ENCODE measurements around the gene RTP2. TPM values are rescaled to one million over a fixed set of nuclear protein-coding genes. Genes with fewer than 3 reads are reported as not detected.

RTP2 gene
- total RNA-seq, 1 donor from 2014 or later: not detected

- Mint-ChIP-seq H3K4me1 (ENCODE audit: low read depth, unreplicated experiment) (peaks cover 9% of the 10 kb centered on the region), H3K36me3 (ENCODE audit: low read depth, unreplicated experiment) (no peaks in the 10 kb centered on the region), H3K27ac (ENCODE audit: unreplicated experiment) (no peak within 1 kb of the TSS), H3K9me3 (ENCODE audit: unreplicated experiment) (peaks cover 3% of the 10 kb centered on the region), H3K4me3 (ENCODE audit: unreplicated experiment) (no peak within 1 kb of the TSS), H3K27me3 (ENCODE audit: low read depth, unreplicated experiment) (peaks cover 47% of the 10 kb centered on the region)
- Histone ChIP-seq H3K9ac (ENCODE audit: low read length) (no peak within 1 kb of the TSS), H4K20me1 (ENCODE audit: insufficient read depth, low read length) (no peaks in the 10 kb centered on the region), H3K4me1 (ENCODE audit: insufficient read depth, low read length) (no peaks in the 10 kb centered on the region), H3K79me2 (ENCODE audit: insufficient read depth, low read length) (no peaks in the 10 kb centered on the region), H3K27ac (ENCODE audit: low read depth, low read length) (no peak within 1 kb of the TSS), H3K36me3 (ENCODE audit: insufficient read depth, low read length) (no peaks in the 10 kb centered on the region), H3K4me3 (ENCODE audit: insufficient read depth, low read depth, low read length) (no peak within 1 kb of the TSS), H3K9me3 (ENCODE audit: insufficient read depth, low read depth, low read length) (no peaks in the 10 kb centered on the region), H3K27me3 (ENCODE audit: insufficient read depth, low read length) (peaks cover 41% of the 10 kb centered on the region), H3K4me2 (ENCODE audit: low read length) (no peak within 1 kb of the TSS), H2AFZ (ENCODE audit: low read depth, low read length) (no peak within 1 kb of the TSS)
- TF ChIP-seq EZH2 (IDR thresholded peaks at IDR 0.05; ENCODE audit: insufficient read depth, low read length) (no peak), CTCF (IDR thresholded peaks at IDR 0.05; ENCODE audit: insufficient read depth, low read depth, low read length) (no peak)
- peak; percentile 38 for DNase-seq (ENCODE audit: low read depth)
- FAIRE-seq: no peak
Observed at GRCh38 chr3:187669675-187670504, 32.5 kb downstream of the RTP2 start, which contains the start of gene SST. TSS of gene SST (minus strand) at chr3:187670394. CDS start at chr3:187670291, 103 bp downstream.

GRCh38 chr3:187667526-187667925, 34.8 kb downstream of the RTP2 start:
- H3K9me3 Mint-ChIP-seq (ENCODE audit: unreplicated experiment): peaks cover 3% of the 10 kb centered on the region
- no peak overlapping the region for H3K4me3 Mint-ChIP-seq (ENCODE audit: unreplicated experiment)
- Histone ChIP-seq H3K4me3 (ENCODE audit: insufficient read depth, low read depth, low read length) (no peak overlapping the region), H3K4me1 (ENCODE audit: insufficient read depth, low read length) (no peaks in the 10 kb centered on the region), H3K4me2 (ENCODE audit: low read length) (no peak overlapping the region), H3K9ac (ENCODE audit: low read length) (no peak overlapping the region), H3K36me3 (ENCODE audit: insufficient read depth, low read length) (no peaks in the 10 kb centered on the region), H2AFZ (ENCODE audit: low read depth, low read length) (no peak overlapping the region), H3K79me2 (ENCODE audit: insufficient read depth, low read length) (no peaks in the 10 kb centered on the region), H3K27ac (ENCODE audit: low read depth, low read length) (no peak overlapping the region), H4K20me1 (ENCODE audit: insufficient read depth, low read length) (no peaks in the 10 kb centered on the region), H3K27me3 (ENCODE audit: insufficient read depth, low read length) (peaks cover 32% of the 10 kb centered on the region), H3K9me3 (ENCODE audit: insufficient read depth, low read depth, low read length) (no peaks in the 10 kb centered on the region)
- H3K36me3 Mint-ChIP-seq (ENCODE audit: low read depth, unreplicated experiment): no peaks in the 10 kb centered on the region
- no peaks in the 10 kb centered on the region for H3K4me1 Mint-ChIP-seq (ENCODE audit: low read depth, unreplicated experiment)
- DNase-seq (ENCODE audit: low read depth) (no peak), FAIRE-seq (no peak)
- no peak for TF ChIP-seq EZH2 (IDR thresholded peaks at IDR 0.05; ENCODE audit: insufficient read depth, low read length)
- TF ChIP-seq CTCF (IDR thresholded peaks at IDR 0.05; ENCODE audit: insufficient read depth, low read depth, low read length): no peak
- H3K27ac Mint-ChIP-seq (ENCODE audit: unreplicated experiment): no peak overlapping the region
- H3K27me3 Mint-ChIP-seq (ENCODE audit: low read depth, unreplicated experiment): peaks cover 42% of the 10 kb centered on the region
